Skin epidermis (tissue), 12 donors: ENCODE results near the gene RASA3.

Experiments used
- H3K27ac ChIP-seq, 21 experiments: fragments of 200-600 bp; sonication (generic) in 11 of 21; one replicate each; pipeline ENCODE4 v1.5.0; 2020; ENCODE audit warnings: mild to moderate bottlenecking in 3 of 21, inconsistent platforms in 2 of 21, moderate library complexity in 2 of 21
- H3K4me3 ChIP-seq, 7 experiments: fragments of 200-600 bp; sonication (generic) in 2 of 7; one replicate each; pipeline ENCODE4 v1.5.0; 2020; ENCODE audit warnings: inconsistent platforms in 2 of 7, mild to moderate bottlenecking in 2 of 7, moderate library complexity in 1 of 7

The RASA3 gene

DNA sequence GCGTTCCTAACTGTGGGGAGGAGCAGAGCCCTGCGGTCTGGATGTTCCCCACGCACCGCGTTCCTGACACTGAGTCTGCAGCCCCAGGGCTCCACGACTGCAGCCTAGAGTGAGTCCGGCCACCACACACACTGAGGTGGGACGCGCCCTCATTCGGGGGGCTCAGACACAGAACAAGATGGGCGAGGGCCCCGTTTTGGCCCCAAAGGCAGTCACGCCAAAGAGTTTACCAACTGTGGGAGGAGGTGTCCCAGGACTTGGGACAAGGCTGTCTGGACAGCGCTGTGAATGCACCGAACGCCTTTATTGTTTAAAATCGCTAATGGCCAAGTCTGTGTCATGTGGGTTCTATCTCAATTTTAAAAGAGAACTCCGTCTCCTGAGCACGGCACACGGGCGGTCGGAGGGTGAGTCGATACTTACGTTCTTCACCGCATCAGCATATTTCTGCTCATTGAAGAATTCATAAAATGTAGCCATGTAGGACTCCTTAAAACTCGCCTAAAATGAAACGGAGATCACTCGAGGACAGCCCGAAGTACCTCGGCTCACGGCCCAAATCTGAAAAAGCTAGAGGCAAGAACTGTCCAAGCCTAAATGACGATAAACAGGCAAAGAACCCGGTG, 123.3 kb downstream of the RASA3 start:
- no peak overlapping the region for H3K4me3 ChIP-seq
- H3K27ac ChIP-seq = no peak overlapping the region

DNA sequence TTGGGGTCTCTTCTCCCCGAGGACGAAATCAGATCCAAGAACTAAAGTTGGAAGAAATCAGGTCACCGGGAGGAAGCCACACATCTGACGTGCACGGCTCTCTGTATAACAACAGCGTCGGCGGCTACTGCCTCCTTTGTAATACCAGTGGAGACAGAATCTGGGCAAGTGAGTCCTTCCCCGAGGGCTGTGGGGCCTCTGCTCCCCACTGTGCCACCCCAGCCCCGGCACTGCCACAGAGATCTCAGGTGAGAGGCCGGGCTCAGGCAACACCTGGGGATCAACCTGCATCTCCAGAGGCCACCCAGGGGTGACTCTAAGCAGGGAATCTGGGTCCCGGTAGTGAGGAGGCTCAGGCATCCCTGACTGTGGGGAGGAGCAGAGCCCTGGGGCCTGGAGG, 124.9 kb downstream of the RASA3 start:
- no peak overlapping the region for H3K27ac ChIP-seq
- no peak overlapping the region for H3K4me3 ChIP-seq

DNA sequence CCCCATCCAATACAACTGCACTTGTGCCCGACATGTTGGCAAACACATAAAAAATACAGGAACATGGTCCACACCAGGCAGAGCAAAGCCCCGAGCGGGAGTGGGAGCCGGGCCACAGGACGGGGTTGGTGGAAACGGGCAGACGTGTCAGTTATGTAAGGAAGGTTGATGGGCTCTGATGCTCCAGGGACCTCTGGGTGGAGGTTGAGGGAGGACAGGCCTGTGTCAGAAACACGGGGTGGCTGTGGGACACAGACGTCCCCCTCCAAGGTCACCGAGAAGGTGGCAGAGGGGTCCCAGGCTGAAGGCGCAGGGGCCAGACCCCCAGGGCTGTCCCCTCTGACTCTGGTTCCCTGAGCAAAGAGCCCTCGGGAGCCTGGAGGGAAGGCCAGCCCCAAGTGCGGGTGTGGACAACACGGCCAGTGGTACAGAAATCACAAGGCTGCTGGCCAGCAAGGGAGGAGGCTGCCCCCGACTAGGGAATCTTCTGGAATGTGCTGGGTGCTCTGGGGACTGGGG, 127.2 kb downstream of the RASA3 start:
- no peak overlapping the region for H3K27ac ChIP-seq
- H3K4me3 ChIP-seq = no peak overlapping the region

DNA sequence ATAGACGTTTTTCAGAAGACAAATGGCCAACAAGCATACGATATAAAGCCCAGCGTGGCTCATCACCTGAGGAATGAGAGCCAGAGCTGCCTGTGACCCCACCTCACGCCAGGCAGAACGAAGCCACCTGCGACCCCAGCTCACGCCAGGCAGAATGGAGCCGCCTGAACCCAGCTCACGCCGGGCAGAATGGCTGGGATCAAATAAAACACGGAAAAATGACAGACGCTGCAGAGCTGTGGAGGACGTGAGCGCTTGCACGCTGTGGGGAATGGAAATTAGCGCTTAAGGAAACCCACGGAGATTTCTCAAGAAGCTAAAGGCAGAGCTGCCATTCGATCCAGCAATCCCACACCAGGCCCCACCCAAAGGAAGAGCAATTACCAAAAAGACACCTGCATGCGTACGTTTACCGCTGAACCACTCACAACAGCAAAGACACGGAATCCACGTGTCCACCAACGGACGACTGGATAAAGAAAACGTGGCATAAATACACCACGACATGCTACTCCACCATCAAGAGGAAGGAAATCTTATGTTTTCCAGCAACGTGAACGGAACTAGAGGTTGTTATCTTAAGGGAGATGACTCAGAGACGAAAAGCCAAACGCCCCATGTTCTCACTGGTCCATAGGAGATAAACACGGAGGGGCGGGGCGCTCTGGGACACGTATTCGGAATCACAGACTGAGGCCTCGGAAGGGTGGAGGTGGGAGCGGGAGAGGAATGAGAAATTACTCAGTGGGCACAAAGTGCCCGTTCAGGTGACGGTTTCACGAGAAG, 127.8 kb downstream of the RASA3 start:
- Histone ChIP-seq H3K4me3 (no peak overlapping the region), H3K27ac (no peak overlapping the region)

DNA sequence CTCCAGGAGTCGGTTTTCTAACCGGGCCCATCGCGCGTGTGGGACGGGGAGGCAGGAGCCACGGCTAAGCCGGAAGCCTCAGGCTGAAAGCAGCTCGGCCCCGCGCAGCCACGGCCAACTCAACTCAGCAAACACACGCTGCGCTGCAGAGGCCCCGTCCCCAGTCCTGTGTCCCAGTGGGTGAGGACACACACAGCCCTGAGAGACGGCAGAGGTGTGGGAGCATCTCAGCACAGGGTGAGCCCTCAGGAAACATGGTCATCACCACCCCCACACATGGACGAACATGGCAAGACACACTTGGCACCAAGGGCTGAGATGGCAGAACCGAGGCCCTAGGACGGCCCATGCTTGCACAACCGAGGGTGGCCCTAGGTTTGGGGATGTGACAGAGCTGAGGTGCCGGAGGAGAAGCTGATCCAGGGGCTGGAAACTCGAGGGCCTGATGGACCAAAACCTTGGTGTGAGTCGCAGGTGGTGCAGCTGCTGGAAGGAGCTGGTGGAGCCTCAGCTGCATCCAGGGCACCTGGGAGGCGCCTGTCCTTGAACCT, 129.6 kb downstream of the RASA3 start:
- Histone ChIP-seq H3K4me3 (no peak overlapping the region), H3K27ac (no peak overlapping the region)

DNA sequence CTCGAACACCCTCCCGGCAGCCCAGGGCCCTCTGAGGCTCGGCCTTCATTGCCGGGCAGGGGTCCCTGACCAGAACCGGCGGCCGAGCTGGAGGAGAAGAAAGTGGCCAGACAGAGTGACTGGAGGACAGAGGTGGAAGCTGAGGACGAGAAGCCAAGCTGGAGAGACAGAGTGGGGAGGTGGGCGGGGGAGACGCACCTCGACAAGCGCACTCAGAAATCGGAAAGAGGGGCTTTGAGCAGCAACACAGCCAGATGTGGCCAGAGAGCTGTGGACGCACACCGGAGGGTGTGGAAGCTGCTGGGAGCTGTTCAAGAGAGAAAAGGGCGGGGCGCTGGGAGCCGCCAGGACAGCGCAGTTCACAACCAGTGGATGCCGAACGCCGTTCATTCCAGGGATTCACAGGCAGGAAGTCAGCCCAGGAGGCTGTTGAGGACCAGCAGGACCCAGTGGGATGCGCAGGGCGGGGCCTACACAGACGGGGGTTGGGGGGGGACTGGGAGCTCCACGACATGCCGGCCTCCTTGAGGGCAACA, 130.3 kb downstream of the RASA3 start:
- H3K27ac ChIP-seq = no peak overlapping the region
- H3K4me3 ChIP-seq = no peak overlapping the region

DNA sequence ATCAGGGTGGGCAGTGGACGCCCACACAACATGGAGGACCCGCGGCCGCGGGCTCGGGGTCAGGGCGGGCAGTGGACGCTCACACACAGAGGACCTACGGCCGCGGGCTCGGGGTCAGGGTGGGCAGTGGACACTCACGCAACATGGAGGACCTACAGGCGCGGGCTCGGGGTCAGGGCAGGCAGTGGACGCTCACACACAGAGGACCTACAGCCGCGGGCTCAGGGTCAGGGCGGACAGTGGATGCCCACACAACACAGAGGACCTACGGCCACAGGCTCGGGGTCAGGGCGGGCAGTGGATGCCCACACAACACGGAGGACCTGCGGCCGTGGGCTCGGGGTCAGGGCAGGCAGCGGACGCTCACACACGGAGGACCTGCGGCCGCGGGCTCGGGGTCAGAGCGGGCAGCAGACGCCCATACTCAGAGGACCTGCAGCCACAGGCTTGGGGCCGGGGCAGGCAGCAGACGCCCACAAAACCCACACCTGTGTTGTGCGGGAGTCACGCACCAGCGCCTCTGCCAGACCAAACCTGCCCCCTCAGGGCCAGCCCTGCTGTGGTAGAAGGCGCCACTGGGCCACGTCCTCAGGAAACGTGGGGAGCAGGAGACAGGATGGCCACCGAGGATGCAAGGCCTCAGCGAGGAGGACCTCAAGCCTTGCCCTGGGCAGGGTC, 131.0 kb downstream of the RASA3 start:
- Histone ChIP-seq H3K27ac (no peak overlapping the region), H3K4me3 (no peak overlapping the region)

DNA sequence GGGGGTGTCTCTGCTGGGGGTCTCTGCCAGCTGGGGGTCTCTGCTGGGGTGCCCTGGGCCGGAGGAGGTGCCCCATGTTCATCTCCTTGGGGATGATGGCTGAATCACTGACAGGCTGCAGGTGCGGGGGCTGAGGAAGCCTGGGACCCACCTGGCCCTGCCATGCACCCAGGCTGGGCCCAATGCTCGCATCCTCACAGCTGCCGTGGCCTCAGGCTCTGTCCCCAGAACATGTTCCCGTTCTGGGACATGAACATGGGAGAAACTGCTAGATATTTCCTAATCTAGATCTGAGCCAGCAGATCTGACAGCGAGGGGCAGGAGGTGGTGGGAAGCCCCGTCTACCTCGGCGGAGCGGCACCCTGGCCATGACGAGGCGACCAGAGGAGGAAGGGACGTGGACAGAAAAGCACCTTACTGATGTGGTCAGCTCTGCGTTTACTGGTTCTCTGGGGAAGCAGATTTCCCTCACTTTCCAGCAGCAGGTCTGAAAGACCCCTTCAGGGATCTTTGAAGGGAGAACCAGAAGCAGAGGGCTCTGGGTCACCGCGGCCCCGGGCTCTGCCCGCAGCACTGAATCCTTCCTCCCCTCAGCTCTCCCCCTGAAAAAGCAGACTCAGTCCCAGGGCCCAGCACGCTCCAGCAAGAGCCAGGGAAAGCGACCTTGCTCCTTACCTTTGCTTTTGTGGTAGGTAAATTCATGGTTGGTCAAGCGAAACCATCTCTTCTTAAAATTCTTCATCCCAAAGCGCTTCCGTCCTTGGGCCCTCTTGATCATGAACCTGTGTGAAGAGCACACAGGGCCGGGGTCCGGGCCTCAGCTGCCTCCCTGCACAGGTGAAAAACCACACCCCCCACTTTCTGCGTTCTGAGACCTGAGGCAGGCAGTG, 132.0 kb downstream of the RASA3 start:
- H3K27ac ChIP-seq = no peak overlapping the region
- no peak overlapping the region for H3K4me3 ChIP-seq

DNA sequence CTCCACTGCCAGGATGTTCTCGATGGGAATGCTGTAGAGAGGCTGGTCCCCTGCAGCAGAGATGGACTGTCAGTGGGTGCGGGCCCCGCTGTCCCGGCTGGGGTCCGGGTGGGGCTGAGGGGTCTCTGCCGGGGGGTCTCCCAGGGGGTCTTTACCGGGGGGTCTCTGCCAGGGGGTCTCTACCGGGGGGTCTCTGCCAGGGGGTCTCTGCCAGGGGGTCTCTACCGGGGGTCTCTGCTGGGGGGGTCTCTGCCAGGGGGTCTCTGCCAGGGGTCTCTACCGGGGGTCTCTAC, 132.9 kb downstream of the RASA3 start:
- Histone ChIP-seq H3K27ac (peak overlapping the region in 3 of 21 experiments; percentile 17 to 50 (median 30)), H3K4me3 (no peak overlapping the region)

DNA sequence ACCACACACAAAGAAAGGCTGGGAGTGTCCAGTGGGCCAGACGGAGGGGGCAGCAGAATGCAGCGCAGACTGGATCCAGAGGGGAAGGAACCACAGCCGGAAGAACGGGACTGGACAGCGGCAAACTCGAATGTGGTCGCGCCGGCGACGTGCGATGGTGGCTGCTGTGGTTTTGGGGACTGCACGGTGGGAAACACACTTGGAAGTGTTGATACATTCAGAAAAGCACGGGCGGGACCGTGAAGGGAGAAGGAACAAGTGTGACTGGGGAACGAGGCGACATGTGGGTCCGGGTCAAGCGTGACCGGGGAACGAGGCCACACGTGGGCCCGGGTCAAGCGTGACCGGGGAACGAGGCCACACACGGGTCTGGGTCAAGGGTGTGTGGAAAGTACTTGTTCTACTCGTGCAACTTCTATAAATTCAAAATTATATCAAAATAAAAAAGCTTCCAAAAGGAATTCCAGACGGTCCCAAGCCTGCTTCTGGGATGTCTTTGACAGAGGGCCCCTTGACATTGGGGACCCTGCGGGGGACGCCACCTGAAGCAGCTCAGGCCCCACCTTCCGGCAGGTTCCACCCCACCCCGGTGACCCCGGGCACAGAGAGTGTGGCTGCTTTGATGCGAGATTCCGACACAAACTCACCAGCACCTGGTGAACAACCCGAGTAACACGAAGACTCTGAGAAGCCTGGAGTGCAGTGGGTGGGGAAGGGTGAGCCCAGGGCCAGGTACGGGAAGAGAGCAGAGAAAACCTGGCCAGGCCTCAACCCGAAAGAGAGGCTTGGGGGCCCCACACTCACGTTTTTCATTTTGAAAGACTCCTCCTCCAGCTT, 133.4 kb downstream of the RASA3 start:
- peak overlapping the region in 10 of 21 experiments; percentile 7 to 53 (median 38) for H3K27ac ChIP-seq

DNA sequence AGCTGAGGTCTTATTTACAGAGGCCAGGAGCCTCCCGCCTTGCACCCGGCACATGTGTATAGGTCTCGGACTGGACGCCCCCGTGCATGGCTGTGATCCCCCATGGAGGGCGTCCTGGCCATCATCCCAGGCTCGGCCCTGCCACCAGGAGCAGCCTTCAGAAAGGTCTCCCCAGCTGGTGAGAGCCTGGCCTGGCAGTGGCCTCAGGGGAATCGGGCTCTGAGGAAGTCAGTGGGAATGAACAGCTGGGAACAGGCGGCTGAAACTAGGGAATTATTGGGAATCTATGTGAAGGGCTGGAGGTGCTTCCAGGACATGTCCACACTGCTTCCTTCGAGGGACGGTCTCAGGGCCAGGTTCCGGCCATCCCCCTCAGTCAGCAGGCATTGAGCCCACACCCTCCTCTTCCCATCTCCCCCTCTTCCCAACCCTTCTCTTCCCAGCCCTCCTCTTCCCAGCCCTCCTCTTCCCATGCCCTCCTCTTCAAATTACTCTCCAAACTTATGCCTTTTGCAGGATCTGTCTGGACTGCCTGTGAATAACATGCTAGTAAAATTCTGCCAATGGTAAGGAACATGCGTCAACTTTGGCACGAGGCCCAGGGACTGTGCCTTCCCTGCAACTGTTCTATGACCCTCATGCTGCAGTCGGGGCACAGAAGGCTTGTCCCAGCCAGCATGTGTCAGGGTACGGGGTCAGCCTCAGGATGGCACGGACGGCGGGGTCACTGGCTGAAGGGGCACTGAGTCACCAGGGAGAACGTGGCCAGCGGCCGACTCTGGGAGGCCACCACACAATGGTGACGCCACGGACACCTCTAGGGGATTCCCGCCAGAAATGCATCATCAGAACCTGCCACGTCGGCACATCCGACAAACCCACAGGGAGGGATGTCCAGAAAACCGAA, 134.3 kb downstream of the RASA3 start:
- H3K27ac ChIP-seq = peak overlapping the region in 10 of 21 experiments; percentile 7 to 60 (median 44)

More for the DNA sequence above, 133.4 kb downstream of the RASA3 start:
- H3K4me3 ChIP-seq = no peak overlapping the region

DNA sequence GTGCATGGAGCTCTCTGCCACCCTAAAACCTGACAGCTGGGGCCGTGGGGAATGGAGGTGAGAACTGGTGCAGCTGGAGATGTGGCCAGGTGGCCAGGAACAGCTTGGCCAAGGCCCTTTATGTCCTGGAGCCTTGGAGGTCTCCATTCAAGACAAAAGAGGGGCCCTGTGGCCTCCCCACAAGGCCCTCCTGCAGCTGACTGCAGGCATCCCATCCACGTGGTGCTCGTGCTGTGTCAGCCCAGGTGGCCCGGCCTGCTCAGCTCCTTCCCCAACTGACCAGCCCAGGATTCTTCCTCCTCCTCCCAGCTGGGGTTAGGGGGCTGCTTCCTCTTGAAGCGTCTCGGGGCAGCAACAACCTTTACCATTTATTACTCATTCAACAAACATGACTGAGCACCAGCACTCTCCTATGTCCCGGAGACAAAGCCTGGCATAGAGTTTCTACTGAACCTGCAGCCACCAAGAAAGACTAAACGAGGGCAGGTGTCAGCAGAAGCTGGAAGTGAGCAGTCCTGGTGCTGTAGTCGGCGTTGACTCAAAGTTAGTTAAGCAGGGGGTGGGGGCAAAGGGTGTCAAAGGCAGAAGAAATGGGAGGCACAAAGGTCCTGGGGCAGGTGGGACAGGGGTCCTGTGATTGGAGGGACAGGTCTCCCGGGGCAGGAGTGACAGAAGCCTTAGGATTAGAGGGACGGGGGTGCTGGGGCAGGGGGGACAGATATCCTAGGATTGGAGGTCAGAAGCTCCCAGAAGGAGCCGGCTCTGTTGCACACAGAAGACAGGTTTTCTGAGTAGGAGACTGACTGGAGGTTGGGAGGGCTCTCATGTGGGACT, 135.3 kb downstream of the RASA3 start:
- Histone ChIP-seq H3K4me3 (no peak overlapping the region), H3K27ac (peak overlapping the region in 7 of 21 experiments; percentile 3 to 60 (median 39))

More for the DNA sequence above, 134.3 kb downstream of the RASA3 start:
- no peak overlapping the region for H3K4me3 ChIP-seq

DNA sequence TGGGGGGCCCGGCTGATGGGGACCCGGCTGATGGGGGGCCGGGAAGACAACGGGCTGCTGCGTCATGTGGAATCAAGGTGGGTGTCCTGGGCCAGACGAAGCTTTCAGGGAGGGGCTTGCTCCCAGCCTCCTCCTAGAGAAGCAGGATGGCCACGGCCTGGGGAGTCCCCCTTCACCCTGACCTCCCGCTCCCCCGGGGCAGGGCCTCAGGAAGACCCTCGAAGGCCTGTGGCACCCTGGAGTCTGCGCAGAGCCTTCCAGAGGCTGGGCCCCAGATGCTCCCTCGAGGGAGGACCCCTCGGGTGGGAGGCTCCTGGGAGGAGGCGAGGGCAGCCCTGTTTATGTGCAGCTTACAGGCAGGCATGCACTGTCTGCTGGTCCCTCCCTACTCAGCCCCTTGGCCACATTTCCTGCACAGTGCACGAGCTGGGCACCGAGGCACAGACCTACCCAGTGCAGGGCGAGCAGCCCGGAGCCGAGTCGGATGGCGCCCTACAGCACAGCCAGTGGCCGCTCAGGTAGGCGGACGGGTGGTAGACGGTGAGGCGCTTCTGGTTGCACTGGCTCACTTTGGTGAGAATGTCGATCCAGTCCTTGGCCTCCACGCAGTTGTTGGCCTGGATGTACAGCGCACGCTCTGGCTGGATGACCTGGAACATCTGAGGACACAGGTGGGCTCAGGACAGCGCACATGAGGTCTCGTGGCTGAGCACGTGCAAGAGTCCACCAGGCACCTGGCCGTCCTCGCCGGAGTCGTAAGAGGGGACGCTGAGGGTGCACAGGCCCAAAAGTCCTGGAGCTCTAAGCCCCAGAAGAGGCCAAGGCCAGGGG, 136.1 kb downstream of the RASA3 start:
- Histone ChIP-seq H3K4me3 (no peak overlapping the region), H3K27ac (no peak overlapping the region)

DNA sequence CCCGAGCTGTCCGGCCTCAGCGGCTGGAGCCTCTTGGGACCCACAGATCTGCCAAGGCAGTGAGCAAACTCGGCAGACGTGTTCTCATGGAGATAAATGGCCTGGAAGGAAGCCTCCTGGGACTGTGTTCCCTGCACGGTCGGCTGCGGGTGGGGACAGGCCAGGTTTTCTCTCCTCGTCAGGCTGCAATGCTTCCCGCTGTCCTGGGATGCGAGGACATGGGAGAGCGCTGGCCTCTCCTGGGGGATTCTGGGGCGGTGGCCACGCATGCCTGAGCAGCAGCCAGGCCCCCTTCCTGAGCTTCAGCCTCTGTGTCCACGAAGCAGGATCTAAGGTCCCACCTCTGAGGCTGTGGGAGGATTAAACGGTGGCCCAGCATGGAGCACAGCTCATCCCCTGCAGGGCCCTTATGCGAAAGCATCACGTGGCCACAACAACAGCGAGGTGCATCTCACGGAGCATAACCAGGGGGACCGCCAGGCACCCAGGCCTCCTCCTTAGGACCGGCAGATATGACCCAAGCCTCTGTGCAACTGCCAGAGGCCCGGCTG, 137.3 kb downstream of the RASA3 start:
- Histone ChIP-seq H3K27ac (no peak overlapping the region), H3K4me3 (no peak overlapping the region)

DNA sequence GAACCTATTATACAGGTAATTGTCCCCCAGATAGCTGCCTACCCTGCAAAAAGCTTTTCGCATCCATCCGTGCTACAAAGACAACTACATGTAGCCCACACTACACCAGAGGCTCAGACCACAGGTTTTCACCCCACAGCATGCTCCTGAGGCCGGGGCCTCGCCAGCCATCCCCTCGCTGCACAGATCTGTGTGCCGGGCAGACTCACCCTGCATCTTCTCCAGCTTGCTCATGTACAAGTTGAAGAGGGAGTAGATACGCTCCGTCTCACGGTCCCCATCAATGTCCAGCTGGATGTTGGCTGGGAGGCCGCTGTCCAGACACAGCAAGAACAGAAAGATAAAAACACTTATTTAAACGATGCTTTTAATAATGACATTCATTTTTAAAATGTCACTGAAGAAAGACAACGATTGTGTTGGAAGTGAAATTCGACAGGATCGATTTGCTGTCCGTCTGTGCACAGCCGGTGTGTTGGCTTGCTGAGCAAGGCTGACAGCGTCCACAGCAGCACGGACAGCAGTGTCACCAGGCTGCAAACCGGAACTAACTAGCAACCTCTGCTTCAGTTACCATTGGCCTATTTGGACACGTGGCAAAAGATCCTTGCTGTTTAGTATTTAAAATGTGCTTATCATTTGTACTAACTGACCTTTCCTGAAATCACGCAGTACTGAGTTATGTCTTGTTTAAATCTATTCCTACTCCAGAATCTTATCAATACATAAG, 140.0 kb downstream of the RASA3 start:
- H3K27ac ChIP-seq = no peak overlapping the region
- H3K4me3 ChIP-seq = no peak overlapping the region
